PFSK-1 (cell line): Measurements from ENCODE around the gene AP3S2.

Source experiments
- FOXP2 ChIP-seq: optimal IDR thresholded peaks from 2 replicates; pipeline ENCODE3; 2011; ENCODE audit warnings: borderline replicate concordance, control low read depth, inconsistent platforms; ENCODE audit not compliant: insufficient read depth; ENCODE audit errors: extremely low read length, extremely low read depth
- POLR2AphosphoS5 ChIP-seq: IDR thresholded peaks from 2 replicates; pipeline ENCODE4 v1.6.1; 2012; ENCODE audit warnings: low read depth, mild to moderate bottlenecking, control low read depth, low read length, moderate library complexity
- REST ChIP-seq, 2 experiments: IDR thresholded peaks; 2 replicates each; pipeline versions ENCODE4 v1.6.1 to v1.8.0; 2011 to 2012; ENCODE audit warnings: low read depth in 2 of 2, low read length in 2 of 2, control low read depth in 1 of 2, inconsistent platforms in 1 of 2, mild to moderate bottlenecking in 1 of 2, moderate library complexity in 1 of 2; ENCODE audit not compliant: insufficient read depth in 1 of 2
- SIN3A ChIP-seq: IDR thresholded peaks from 2 replicates; pipeline ENCODE4 v1.6.1; 2012; ENCODE audit warnings: mild to moderate bottlenecking, low read length, moderate library complexity, borderline replicate concordance; ENCODE audit not compliant: insufficient read depth
- TAF1 ChIP-seq: IDR thresholded peaks from 2 replicates; pipeline ENCODE4 v1.6.1; 2012; ENCODE audit warnings: low read length, control low read depth, borderline replicate concordance; ENCODE audit not compliant: insufficient read depth

The AP3S2 gene

DNA sequence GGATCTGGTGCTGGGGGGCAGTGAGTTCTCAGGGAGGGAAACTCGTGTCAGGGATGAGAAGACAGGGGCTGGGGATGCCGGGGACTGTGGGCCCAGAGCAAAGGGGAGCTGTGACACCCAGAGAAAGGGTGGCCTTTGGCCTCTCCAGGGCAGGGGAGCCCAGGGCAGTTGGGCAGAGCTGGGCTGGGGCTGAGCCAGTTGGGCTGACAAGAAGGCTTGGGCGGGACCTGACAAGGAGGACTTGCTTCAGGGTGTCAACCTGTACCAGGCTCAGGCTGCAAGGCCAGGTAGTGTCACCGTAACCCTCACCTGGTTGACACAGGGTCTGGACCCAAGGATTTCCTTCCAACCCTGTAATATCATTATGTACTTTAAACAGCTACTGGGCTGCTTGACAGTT lies 66.0 kb downstream of the AP3S2 start:
- TF ChIP-seq FOXP2 (no peak), POLR2AphosphoS5 (no peak), REST (IDR thresholded peaks at IDR 0.05; ENCODE audit: insufficient read depth in 1 of 2, low read depth in 2 of 2, low read length in 2 of 2) (no peak), TAF1 (no peak), SIN3A (no peak)

GRCh38 chr15:89826671-89827655 lies 66.8 kb downstream of the AP3S2 start:
- TF ChIP-seq TAF1 (no peak), REST (IDR thresholded peaks at IDR 0.05; ENCODE audit: insufficient read depth in 1 of 2, low read depth in 2 of 2, low read length in 2 of 2) (no peak), SIN3A (no peak), FOXP2 (no peak), POLR2AphosphoS5 (no peak)

- no peak for TF ChIP-seq POLR2AphosphoS5
- no peak for TF ChIP-seq SIN3A
- no peak for TF ChIP-seq REST (IDR thresholded peaks at IDR 0.05; ENCODE audit: insufficient read depth in 1 of 2, low read depth in 2 of 2, low read length in 2 of 2)
- no peak for TF ChIP-seq FOXP2
- TF ChIP-seq TAF1, result no peak
Measured at GRCh38 chr15:89825271-89825940, 68.4 kb downstream of the AP3S2 start.

DNA sequence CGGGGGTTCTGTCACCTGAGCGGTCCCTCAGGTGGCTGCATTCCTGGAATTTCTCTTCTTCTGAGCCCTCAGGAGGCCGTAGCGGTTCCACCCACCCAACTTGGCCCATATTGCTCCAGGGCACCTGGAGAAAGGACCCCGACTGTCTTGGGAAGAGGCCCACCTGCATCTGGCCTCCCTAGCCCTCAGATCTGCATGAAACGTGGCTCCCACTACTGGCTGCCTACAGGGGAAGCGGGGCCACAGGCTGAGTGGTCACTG lies 69.3 kb downstream of the AP3S2 start:
- no peak for TF ChIP-seq REST (IDR thresholded peaks at IDR 0.05; ENCODE audit: insufficient read depth in 1 of 2, low read depth in 2 of 2, low read length in 2 of 2)
- TF ChIP-seq TAF1, result no peak
- no peak for TF ChIP-seq POLR2AphosphoS5
- TF ChIP-seq FOXP2, result no peak
